Epithelial cell of esophagus (primary cell): ENCODE measurements around the gene HS6ST2.
A peak's percentile ranks its signal among the peaks of the same experiment; 100 is the strongest.

Experiments used
- DNase-seq: peaks from one replicate; pipeline ENCODE4 v3.0.0; 2010; ENCODE audit warnings: low read depth
- H3K4me3 ChIP-seq: 2 replicates; pipeline ENCODE4 v1.5.1; 2011; ENCODE audit warnings: mild to moderate bottlenecking, low read length, control low read depth
- TF ChIP-seq, protein P1 (sequence below): IDR thresholded peaks from 2 replicates; pipeline ENCODE4 v1.5.1; 2011; ENCODE audit warnings: low read depth, mild to moderate bottlenecking, low read length, control low read depth, inconsistent platforms; ENCODE audit not compliant: insufficient read depth; ENCODE audit errors: missing control alignments

The HS6ST2 gene

GRCh38 chrX:132819711-132820264, 138.6 kb downstream of the HS6ST2 start:
- no peak for DNase-seq
- TF ChIP-seq, protein P1, sequence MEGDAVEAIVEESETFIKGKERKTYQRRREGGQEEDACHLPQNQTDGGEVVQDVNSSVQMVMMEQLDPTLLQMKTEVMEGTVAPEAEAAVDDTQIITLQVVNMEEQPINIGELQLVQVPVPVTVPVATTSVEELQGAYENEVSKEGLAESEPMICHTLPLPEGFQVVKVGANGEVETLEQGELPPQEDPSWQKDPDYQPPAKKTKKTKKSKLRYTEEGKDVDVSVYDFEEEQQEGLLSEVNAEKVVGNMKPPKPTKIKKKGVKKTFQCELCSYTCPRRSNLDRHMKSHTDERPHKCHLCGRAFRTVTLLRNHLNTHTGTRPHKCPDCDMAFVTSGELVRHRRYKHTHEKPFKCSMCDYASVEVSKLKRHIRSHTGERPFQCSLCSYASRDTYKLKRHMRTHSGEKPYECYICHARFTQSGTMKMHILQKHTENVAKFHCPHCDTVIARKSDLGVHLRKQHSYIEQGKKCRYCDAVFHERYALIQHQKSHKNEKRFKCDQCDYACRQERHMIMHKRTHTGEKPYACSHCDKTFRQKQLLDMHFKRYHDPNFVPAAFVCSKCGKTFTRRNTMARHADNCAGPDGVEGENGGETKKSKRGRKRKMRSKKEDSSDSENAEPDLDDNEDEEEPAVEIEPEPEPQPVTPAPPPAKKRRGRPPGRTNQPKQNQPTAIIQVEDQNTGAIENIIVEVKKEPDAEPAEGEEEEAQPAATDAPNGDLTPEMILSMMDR: no peak
- no peak overlapping the region for H3K4me3 ChIP-seq

DNA sequence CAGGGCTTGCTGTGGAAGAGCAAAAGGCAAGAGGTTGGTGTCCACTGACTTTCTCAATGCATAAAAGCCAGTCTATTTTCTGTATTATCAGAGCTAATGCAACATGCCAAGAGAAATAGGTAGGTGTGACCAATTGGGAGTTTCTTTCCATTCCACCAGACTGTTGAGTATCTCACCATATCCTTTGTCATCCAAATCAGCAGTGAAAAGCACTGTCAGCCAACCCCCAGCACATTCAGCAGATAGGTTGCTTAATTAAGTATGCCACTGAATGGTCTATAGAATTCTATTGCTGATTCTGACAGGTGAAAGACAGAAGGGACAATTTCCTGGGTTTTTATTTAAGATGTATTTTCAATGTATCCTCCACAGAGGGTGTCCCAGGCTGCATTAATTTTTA, 139.8 kb downstream of the HS6ST2 start:
- TF ChIP-seq, protein P1: no peak

GRCh38 chrX:132815643-132816042, 142.8 kb downstream of the HS6ST2 start:
- DNase-seq: no peak
- TF ChIP-seq, protein P1: no peak
- no peak overlapping the region for H3K4me3 ChIP-seq

More for the DNA sequence above, 139.8 kb downstream of the HS6ST2 start:
- no peak for DNase-seq
- no peak overlapping the region for H3K4me3 ChIP-seq

DNA sequence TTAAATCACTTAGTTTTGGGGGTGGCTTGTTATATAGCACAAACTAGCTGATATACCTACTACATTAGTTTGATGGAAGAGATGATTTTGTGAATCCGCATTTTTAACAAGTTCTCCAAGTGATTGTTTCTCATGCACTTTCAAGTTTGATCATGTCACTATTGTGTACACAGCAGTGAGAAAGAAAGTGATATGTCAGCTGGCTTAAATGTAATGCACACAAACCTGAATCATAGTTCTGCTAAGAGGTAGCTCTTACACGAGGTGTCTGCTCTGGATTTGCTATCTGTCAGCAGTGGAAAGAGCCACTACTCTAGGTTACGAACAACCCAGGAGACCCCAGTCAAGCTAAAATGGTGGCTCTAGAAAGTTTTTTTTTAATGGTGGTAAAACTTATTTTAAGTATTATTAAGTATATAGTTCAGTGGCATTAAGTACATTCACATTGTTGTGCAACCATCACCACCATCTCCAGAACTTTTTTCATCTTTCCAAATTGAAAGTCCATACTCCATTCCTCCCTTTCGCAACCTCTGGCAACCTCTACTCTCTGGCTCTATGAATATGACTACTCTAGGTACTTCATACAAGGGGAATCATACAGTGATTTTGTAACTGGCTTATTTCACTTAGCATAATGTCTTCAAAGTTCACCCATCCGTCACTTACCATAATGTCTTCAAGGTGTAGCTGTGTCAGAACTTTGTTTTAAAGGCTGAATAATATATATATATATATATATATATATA, 147.3 kb downstream of the HS6ST2 start:
- DNase-seq: peak; percentile 72
- no peak overlapping the region for H3K4me3 ChIP-seq
- TF ChIP-seq, protein P1: no peak

- TF ChIP-seq, protein P1: no peak
- no peak overlapping the region for H3K4me3 ChIP-seq
- peak; percentile 69 for DNase-seq
Measured at GRCh38 chrX:132810488-132810887, 147.9 kb downstream of the HS6ST2 start.

DNA sequence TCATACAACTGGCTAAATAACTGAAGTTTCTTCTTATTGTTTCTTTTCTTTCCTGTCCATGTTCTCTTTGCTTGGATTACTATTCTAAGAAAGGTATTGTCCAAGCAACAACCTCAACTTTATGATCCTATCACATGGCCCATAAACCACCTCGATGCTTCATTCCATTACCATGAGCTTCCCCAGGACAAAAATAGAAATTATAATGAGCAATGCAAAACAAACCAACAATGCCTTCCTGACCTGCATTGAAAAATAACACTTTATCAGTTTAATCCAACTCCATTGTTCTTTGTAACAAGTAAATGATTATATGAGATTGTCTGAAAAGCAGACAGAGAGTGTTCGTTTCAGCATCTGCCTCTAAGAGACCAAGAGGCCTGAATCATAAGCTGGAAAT, 148.8 kb downstream of the HS6ST2 start:
- DNase-seq: peak; percentile 1
- H3K4me3 ChIP-seq: no peak overlapping the region
- TF ChIP-seq, protein P1: no peak
